H9 (cell line): ENCODE data around the gene CDK17. TPM values are rescaled to one million over a fixed set of nuclear protein-coding genes. Genes with fewer than 3 reads are reported as not detected.

ENCODE experiments used
- DNase-seq: peaks from one replicate; pipeline ENCODE4 v3.0.0-alpha.2; 2017
- H2AFZ ChIP-seq: one replicate; pipeline ENCODE4 v1.6.1; 2013; ENCODE audit warnings: mild to moderate bottlenecking, low read length, control low read depth, moderate library complexity
- H2AK5ac ChIP-seq: 2 replicates; pipeline ENCODE4 v1.6.1; 2013; ENCODE audit warnings: low read length, control low read depth, mixed read lengths; ENCODE audit not compliant: insufficient read length
- H2BK120ac ChIP-seq: one replicate; pipeline ENCODE4 v1.6.1; 2013; ENCODE audit warnings: low read depth, mild to moderate bottlenecking, low read length, control low read depth, inconsistent platforms; ENCODE audit not compliant: poor library complexity, severe bottlenecking
- H2BK12ac ChIP-seq: 2 replicates; pipeline ENCODE4 v1.6.1; 2013; ENCODE audit warnings: low read length, control low read depth, mixed read lengths, low read depth; ENCODE audit not compliant: insufficient read length
- H2BK15ac ChIP-seq: 2 replicates; pipeline ENCODE4 v1.6.1; 2013; ENCODE audit warnings: low read depth, low read length, control low read depth
- H2BK20ac ChIP-seq: one replicate; pipeline ENCODE4 v1.6.1; 2013; ENCODE audit warnings: low read depth, mild to moderate bottlenecking, low read length, control low read depth, inconsistent platforms; ENCODE audit not compliant: poor library complexity, severe bottlenecking
- H2BK5ac ChIP-seq: 2 replicates; pipeline ENCODE4 v1.6.1; 2013; ENCODE audit warnings: low read length, control low read depth, mixed read lengths; ENCODE audit not compliant: insufficient read length
- H3K14ac ChIP-seq: 2 replicates; pipeline ENCODE4 v1.6.1; 2013; ENCODE audit warnings: low read length, control low read depth; ENCODE audit not compliant: insufficient read depth
- H3K18ac ChIP-seq: 2 replicates; pipeline ENCODE4 v1.6.1; 2013; ENCODE audit warnings: low read depth, mild to moderate bottlenecking, mixed read lengths, low read length, control low read depth; ENCODE audit not compliant: insufficient read length
- H3K23ac ChIP-seq: 2 replicates; pipeline ENCODE4 v1.6.1; 2013; ENCODE audit warnings: low read length, control low read depth, mixed read lengths, low read depth; ENCODE audit not compliant: insufficient read length
- H3K23me2 ChIP-seq: 2 replicates; pipeline ENCODE4 v1.6.1; 2013; ENCODE audit warnings: low read depth, mild to moderate bottlenecking, mixed read lengths, low read length, control low read depth; ENCODE audit not compliant: insufficient read length, poor library complexity, severe bottlenecking
- H3K27ac ChIP-seq: 2 replicates; pipeline ENCODE4 v1.5.1; 2013; ENCODE audit warnings: low read length, control low read depth, mixed read lengths, low read depth; ENCODE audit not compliant: insufficient read length
- H3K27me3 ChIP-seq: 2 replicates; pipeline ENCODE4 v1.6.1; 2013; ENCODE audit warnings: low read length, control low read depth, inconsistent platforms; ENCODE audit not compliant: insufficient read depth
- H3K4ac ChIP-seq: 2 replicates; pipeline ENCODE4 v1.6.1; 2013; ENCODE audit warnings: low read depth, mild to moderate bottlenecking, control low read depth, inconsistent platforms, low read length, moderate library complexity
- H3K4me1 ChIP-seq: 2 replicates; pipeline ENCODE4 v1.6.1; 2013; ENCODE audit warnings: low read length, control low read depth, inconsistent platforms; ENCODE audit not compliant: insufficient read depth
- H3K4me2 ChIP-seq: 2 replicates; pipeline ENCODE4 v1.6.1; 2013; ENCODE audit warnings: low read length, control low read depth, mixed read lengths; ENCODE audit not compliant: insufficient read length, insufficient read depth
- H3K56ac ChIP-seq: 2 replicates; pipeline ENCODE4 v1.6.1; 2013; ENCODE audit warnings: low read depth, mild to moderate bottlenecking, mixed read lengths, low read length, control low read depth; ENCODE audit not compliant: insufficient read length
- H3K79me1 ChIP-seq: 2 replicates; pipeline ENCODE4 v1.6.1; 2013; ENCODE audit warnings: low read depth, mild to moderate bottlenecking, moderate library complexity, low read length, control low read depth, inconsistent platforms; ENCODE audit not compliant: insufficient read depth, poor library complexity, severe bottlenecking
- H3K79me2 ChIP-seq: 2 replicates; pipeline ENCODE4 v1.6.1; 2013; ENCODE audit warnings: low read length, control low read depth, inconsistent platforms; ENCODE audit not compliant: insufficient read depth
- H3K9ac ChIP-seq: 2 replicates; pipeline ENCODE4 v1.6.1; 2013; ENCODE audit warnings: low read length, control low read depth, mixed read lengths; ENCODE audit not compliant: insufficient read length; ENCODE audit errors: extremely low read depth
- H3K9me3 ChIP-seq: one replicate; pipeline ENCODE4 v1.6.1; 2013; ENCODE audit warnings: low read depth, low read length, inconsistent platforms; ENCODE audit not compliant: control insufficient read depth
- H3T11ph ChIP-seq: one replicate; pipeline ENCODE4 v1.6.1; 2013; ENCODE audit warnings: mild to moderate bottlenecking, low read length, control low read depth, inconsistent platforms
- H4K20me1 ChIP-seq: one replicate; pipeline ENCODE4 v1.6.1; 2013; ENCODE audit not compliant: control insufficient read depth, insufficient read length, insufficient read depth
- H4K5ac ChIP-seq: 2 replicates; pipeline ENCODE4 v1.6.1; 2013; ENCODE audit warnings: low read depth, mild to moderate bottlenecking, mixed read lengths, low read length, control low read depth; ENCODE audit not compliant: insufficient read length
- H4K8ac ChIP-seq: replicated peaks from 2 replicates; pipeline ENCODE4 v1.6.1; 2013; ENCODE audit warnings: low read length, control low read depth, mixed read lengths, low read depth; ENCODE audit not compliant: insufficient read length
- H4K91ac ChIP-seq: 2 replicates; pipeline ENCODE4 v1.6.1; 2013; ENCODE audit warnings: low read depth, mild to moderate bottlenecking, moderate library complexity, mixed read lengths, low read length, control low read depth; ENCODE audit not compliant: insufficient read length
- H3K27ac Mint-ChIP-seq, 3 experiments: 2 replicates in 2 of 3; 3 replicates in 1 of 3; pipeline ENCODE4 v1.8.0; 2020 to 2021; ENCODE audit warnings: mixed read lengths in 3 of 3, mild to moderate bottlenecking in 1 of 3, moderate library complexity in 1 of 3
- H3K27me3 Mint-ChIP-seq: 2 replicates; pipeline ENCODE4 v1.8.0; 2021; ENCODE audit warnings: low read depth, mild to moderate bottlenecking, moderate library complexity, mixed read lengths
- H3K36me3 Mint-ChIP-seq, 3 experiments: 2 replicates in 2 of 3; 3 replicates in 1 of 3; pipeline ENCODE4 v1.8.0; 2020 to 2021; ENCODE audit warnings: low read depth in 3 of 3, mixed read lengths in 3 of 3; ENCODE audit not compliant: insufficient read depth in 1 of 3
- H3K4me1 Mint-ChIP-seq, 2 experiments: 2 replicates each; pipeline ENCODE4 v1.8.0; 2020; ENCODE audit warnings: mixed read lengths in 2 of 2
- H3K4me3 Mint-ChIP-seq, 2 experiments: 2 replicates in 1 of 2; 3 replicates in 1 of 2; pipeline ENCODE4 v1.8.0; 2020 to 2021; ENCODE audit warnings: mild to moderate bottlenecking in 2 of 2, mixed read lengths in 2 of 2, moderate library complexity in 1 of 2
- H3K9me3 Mint-ChIP-seq, 2 experiments: 2 replicates in 1 of 2; 3 replicates in 1 of 2; pipeline ENCODE4 v1.8.0; 2020; ENCODE audit warnings: mild to moderate bottlenecking in 2 of 2, mixed read lengths in 2 of 2, moderate library complexity in 1 of 2
- CTCF ChIP-seq: fragments of 200-600 bp; sonication (generic); conservative IDR thresholded peaks from 3 replicates; pipeline ENCODE4 v1.8.0; 2021; ENCODE audit warnings: antibody characterized with exemption, mild to moderate bottlenecking
- WGBS: extraction: QIAGEN DNeasy Blood & Tissue Kit; methylation state at CpG from one replicate; pipeline ENCODE4 v1.1.7; 2013; ENCODE audit warnings: missing lambda C conversion rate, low lambda C conversion rate, mixed read lengths; ENCODE audit not compliant: insufficient read length; ENCODE audit errors: extremely low coverage; 5-methylcytosine and 5-hydroxymethylcytosine counted together
- total RNA-seq: library from RNA; stranded (reverse); gene quantifications from 2 replicates; pipeline ENCODE4 v1.2.1, GENCODE V29; 2021

CDK17 gene
- total RNA-seq, 1 experiment from 2014 or later: 28.8 TPM

GRCh38 chr12:96302687-96303310 lies 97.4 kb downstream of the CDK17 start:
- Histone ChIP-seq H2BK15ac (no peak overlapping the region), H3K23me2 (no peaks in the 10 kb centered on the region), H2BK20ac (no peak overlapping the region), H3K27me3 (no peaks in the 10 kb centered on the region), H4K5ac (no peak overlapping the region), H3K27ac (no peak overlapping the region), H3K4me2 (no peak overlapping the region), H2BK120ac (no peak overlapping the region), H3K4me1 (no peaks in the 10 kb centered on the region), H3K18ac (no peak overlapping the region), H3K9me3 (no peaks in the 10 kb centered on the region), H4K91ac (no peak overlapping the region), H2BK5ac (no peak overlapping the region), H3K9ac (no peak overlapping the region), H3K14ac (no peak overlapping the region), H3K79me2 (no peaks in the 10 kb centered on the region), H3K79me1 (no peaks in the 10 kb centered on the region), H2BK12ac (no peak overlapping the region), H3K56ac (no peak overlapping the region), H3K4ac (no peak overlapping the region), H4K8ac (no peak overlapping the region), H4K20me1 (no peaks in the 10 kb centered on the region), H2AK5ac (no peak overlapping the region), H2AFZ (no peak overlapping the region), H3K23ac (no peak overlapping the region), H3T11ph (no peak overlapping the region)
- Mint-ChIP-seq H3K9me3 (no peaks in the 10 kb centered on the region; a peak in 1 of 5 replicates), H3K27me3 (no peaks in the 10 kb centered on the region), H3K4me3 (no peak overlapping the region), H3K27ac (no peak overlapping the region), H3K36me3 (peaks cover 4 to 17% (median 6%) of the 10 kb centered on the region in 3 experiments; a peak in 6 of 7 replicates), H3K4me1 (peaks cover 26 to 37% of the 10 kb centered on the region in 2 experiments)
- TF ChIP-seq CTCF: no peak
- WGBS: no CpG with 5 or more reads among the region's 2 CpGs
- no peak for DNase-seq
